C4-2B (cell line): ENCODE results near the gene ADAMTS1.

Experiments used
- ZFX ChIP-seq: fragments of 450-650 bp; IDR thresholded peaks from 2 replicates; pipeline ENCODE4 v1.6.1; 2017
- TF ChIP-seq, protein P1 (sequence below): fragments of 450-650 bp; conservative IDR thresholded peaks from 2 replicates; pipeline ENCODE4 v1.5.1; 2017; ENCODE audit warnings: mild to moderate bottlenecking

DNA sequence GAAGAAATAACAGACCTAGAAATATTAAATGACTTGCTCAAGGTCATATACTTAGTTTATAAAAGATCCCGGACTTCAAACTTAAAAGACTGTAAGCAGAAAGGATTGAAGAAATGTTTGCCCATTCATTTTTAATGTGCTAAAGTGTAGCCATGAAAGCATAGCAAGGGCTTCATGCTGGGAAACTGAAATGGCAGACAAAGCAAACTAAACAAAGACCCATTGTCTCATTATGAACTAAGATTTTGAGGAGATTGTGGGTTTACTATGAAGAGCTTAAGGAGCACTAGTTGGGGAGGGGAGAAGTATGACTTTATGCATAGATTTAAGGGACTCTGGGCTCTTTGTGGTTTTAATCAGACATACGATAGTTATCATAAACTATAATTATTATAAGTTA lies 26.3 kb downstream of the ADAMTS1 start:
- TF ChIP-seq, protein P1, sequence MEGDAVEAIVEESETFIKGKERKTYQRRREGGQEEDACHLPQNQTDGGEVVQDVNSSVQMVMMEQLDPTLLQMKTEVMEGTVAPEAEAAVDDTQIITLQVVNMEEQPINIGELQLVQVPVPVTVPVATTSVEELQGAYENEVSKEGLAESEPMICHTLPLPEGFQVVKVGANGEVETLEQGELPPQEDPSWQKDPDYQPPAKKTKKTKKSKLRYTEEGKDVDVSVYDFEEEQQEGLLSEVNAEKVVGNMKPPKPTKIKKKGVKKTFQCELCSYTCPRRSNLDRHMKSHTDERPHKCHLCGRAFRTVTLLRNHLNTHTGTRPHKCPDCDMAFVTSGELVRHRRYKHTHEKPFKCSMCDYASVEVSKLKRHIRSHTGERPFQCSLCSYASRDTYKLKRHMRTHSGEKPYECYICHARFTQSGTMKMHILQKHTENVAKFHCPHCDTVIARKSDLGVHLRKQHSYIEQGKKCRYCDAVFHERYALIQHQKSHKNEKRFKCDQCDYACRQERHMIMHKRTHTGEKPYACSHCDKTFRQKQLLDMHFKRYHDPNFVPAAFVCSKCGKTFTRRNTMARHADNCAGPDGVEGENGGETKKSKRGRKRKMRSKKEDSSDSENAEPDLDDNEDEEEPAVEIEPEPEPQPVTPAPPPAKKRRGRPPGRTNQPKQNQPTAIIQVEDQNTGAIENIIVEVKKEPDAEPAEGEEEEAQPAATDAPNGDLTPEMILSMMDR = no peak
- no peak for TF ChIP-seq ZFX
